K562 (cell line): Measurements from ENCODE around the gene TMEM19. TPM values are rescaled to one million over a fixed set of nuclear protein-coding genes. Genes with fewer than 3 reads are reported as not detected.

Experiments used
- C11orf30 ChIP-seq: fragments of 450-650 bp; IDR thresholded peaks from 2 replicates; pipeline ENCODE4 v1.6.1; 2016; ENCODE audit warnings: low read depth, mild to moderate bottlenecking
- COPS2 ChIP-seq: fragments of 450-650 bp; conservative IDR thresholded peaks from 2 replicates; pipeline ENCODE4 v1.6.1; 2016; ENCODE audit warnings: mild to moderate bottlenecking, moderate library complexity
- RAD21 ChIP-seq, 2 experiments: fragments of 250-450 bp in 1 of 2; fragments of 450-650 bp in 1 of 2; sonication (Bioruptor Pico) in 1 of 2; formaldehyde crosslinking in 1 of 2; IDR thresholded peaks in 1 of 2; conservative IDR thresholded peaks in 1 of 2; 2 replicates each; pipeline versions ENCODE4 v1.4.0 to v1.8.0; 2020 to 2022; ENCODE audit warnings: mild to moderate bottlenecking in 2 of 2, moderate library complexity in 1 of 2
- REST ChIP-seq, 2 experiments: fragments of 450-650 bp; formaldehyde crosslinking in 1 of 2; IDR thresholded peaks; 2 replicates each; pipeline versions ENCODE4 v1.4.0 to v1.6.1; 2014 to 2020; ENCODE audit warnings: mild to moderate bottlenecking in 2 of 2, borderline replicate concordance in 1 of 2, low read depth in 1 of 2
- SMARCC2 ChIP-seq: fragments of 450-650 bp; IDR thresholded peaks from 2 replicates; pipeline ENCODE4 v1.6.1; 2017; ENCODE audit warnings: antibody characterized with exemption, moderate library complexity, mild to moderate bottlenecking, low read depth
- polyA plus RNA-seq, 8 experiments: library from polyadenylated mRNA; depleted of rRNA in 4 of 8; stranded (reverse) in 5 of 8; unstranded in 3 of 8; fragments of >200 nt; fragmentation: Nextera tagmentation in 2 of 8; fragmentation: Illumina TruSeq in 1 of 8; extraction: Ambion mirVana in 2 of 8; extraction: Trizol in 1 of 8; gene quantifications; 2 replicates each; pipeline versions ENCODE4 v1.2.1 to v1.2.3, GENCODE V29; 2011 to 2014; ENCODE audit warnings: inconsistent platforms in 1 of 8, missing spikeins in 1 of 8
- total RNA-seq, 7 experiments: library from RNA; depleted of rRNA in 6 of 7; stranded (reverse); fragments of >200 nt in 6 of 7; fragmentation: Illumina TruSeq in 2 of 7; extraction: Trizol in 2 of 7; gene quantifications; 2 replicates each; pipeline versions ENCODE4 v1.2.1 to v1.2.3, GENCODE V29; 2011 to 2021; ENCODE audit warnings: low replicate concordance in 1 of 7

The TMEM19 gene
- total and polyA plus RNA-seq, 9 of the 15 experiments (the other 6 are each of a cell fraction or from before 2014, with no cell fraction given) = 8.2 to 24.2 (median 17.2) TPM

- TF ChIP-seq REST (IDR thresholded peaks at IDR 0.05; ENCODE audit: borderline replicate concordance) = no peak
- TF ChIP-seq REST (CRISPR knock-in tag; IDR thresholded peaks at IDR 0.05; ENCODE audit: low read depth) = no peak
- 0 out of 2 replicates have a peak, but pooled peaks have one; percentile 33 for TF ChIP-seq SMARCC2
- peak; percentile 86 for TF ChIP-seq C11orf30
- 0 out of 4 replicates have a peak, but pooled peaks of 1 of the 2 experiments have one; percentile 1 for TF ChIP-seq RAD21 (CRISPR knock-in tag; conservative IDR thresholded peaks at IDR 0.05 in 1 of 2, IDR thresholded peaks at IDR 0.05 in 1 of 2)
- TF ChIP-seq COPS2 = no peak
- TF ChIP-seq, all 486 proteins: peak for 16
Observed at GRCh38 chr12:71744522-71745300, 58.8 kb downstream of the TMEM19 start (continued).
